Transverse colon (tissue), 4 donors: ENCODE measurements around the gene ATXN2. TPM values are rescaled to one million over a fixed set of nuclear protein-coding genes. Genes with fewer than 3 reads are reported as not detected.
"Not testable (repeated sequence)": the region's sequence is repeated elsewhere in the genome, so short reads cannot be mapped to it uniquely, and the experiment has no call there.

Source experiments
- DNase-seq: peaks from one replicate; pipeline ENCODE4 v3.0.0-alpha.2; 2019
- H3K27ac ChIP-seq, 4 donors: fragments of 200-600 bp; sonication (generic); 2 replicates each; pipeline ENCODE4 v1.5.1; 2016 to 2018; ENCODE audit warnings: inconsistent platforms in 4 of 4
- H3K27me3 ChIP-seq: fragments of 200-600 bp; sonication (generic); 2 replicates; pipeline ENCODE4 v1.5.1; 2017; ENCODE audit warnings: inconsistent platforms
- H3K36me3 ChIP-seq, 4 donors: fragments of 200-600 bp; sonication (generic); 2 replicates each; pipeline ENCODE4 v1.5.1; 2017 to 2019; ENCODE audit warnings: inconsistent platforms in 4 of 4
- H3K4me1 ChIP-seq, 4 donors: fragments of 200-600 bp; sonication (generic); 2 replicates each; pipeline ENCODE4 v1.5.1; 2017 to 2020; ENCODE audit warnings: inconsistent platforms in 4 of 4
- H3K4me3 ChIP-seq, 4 donors: fragments of 200-600 bp; sonication (generic); 1 replicate in 1 of 4; 2 replicates in 3 of 4; pipeline versions ENCODE4 v1.5.1 to v1.6.1; 2017 to 2019; ENCODE audit warnings: inconsistent platforms in 4 of 4
- H3K9me3 ChIP-seq, 2 donors: fragments of 200-600 bp; sonication (generic); 2 replicates each; pipeline ENCODE4 v1.5.1; 2017 to 2019; ENCODE audit warnings: inconsistent platforms in 2 of 2
- CTCF ChIP-seq, 5 experiments: fragments of 200-600 bp in 3 of 5; fragments of 450-650 bp in 2 of 5; sonication (generic) in 3 of 5; IDR thresholded peaks; 1 replicate in 2 of 5; 2 replicates in 3 of 5; pipeline ENCODE4 v1.5.1; 2016 to 2017; ENCODE audit warnings: antibody characterized with exemption in 5 of 5, inconsistent platforms in 3 of 5, mild to moderate bottlenecking in 2 of 5, moderate library complexity in 1 of 5
- EP300 ChIP-seq: sonication (generic); formaldehyde crosslinking; IDR thresholded peaks from one replicate; pipeline ENCODE4 v1.6.1; 2017; ENCODE audit warnings: antibody characterized with exemption, low read depth
- POLR2A ChIP-seq: fragments of 450-650 bp; IDR thresholded peaks from one replicate; pipeline ENCODE4 v1.6.1; 2016; ENCODE audit warnings: antibody characterized with exemption, mild to moderate bottlenecking, moderate library complexity
- POLR2AphosphoS5 ChIP-seq, 3 donors: sonication (generic); formaldehyde crosslinking; IDR thresholded peaks; one replicate each; pipeline ENCODE4 v1.6.1; 2016; ENCODE audit warnings: antibody characterized with exemption in 3 of 3
- WGBS, 2 donors: methylation state at CpG; one replicate each; pipeline ENCODE4 v1.1.5; 2018; ENCODE audit warnings: low coverage in 1 of 2; 5-methylcytosine and 5-hydroxymethylcytosine counted together
- in situ Hi-C, 4 donors: fragments of 200-750 bp; cut with MboI; loops; one replicate each; pipeline versions ENCODE4 v1.15.0 to v1.15.1; 2017; ENCODE audit warnings: low sequenced_read_pairs in 3 of 4, low pct_ligation_motif_present in 1 of 4, low pct_unique_long_range_greater_than_20kb in 1 of 4
- intact Hi-C: fragments of 100-400 bp; cut with DNase I; formaldehyde crosslinking; loops from one replicate; pipeline ENCODE4 v1.15.1; 2023; ENCODE audit warnings: low total_unique reads
- total RNA-seq, 4 donors: library from RNA; depleted of rRNA; stranded (reverse); fragments of >200 nt; gene quantifications; one replicate each; pipeline ENCODE4 v1.1.0, GENCODE V29; 2016

Gene ATXN2
- total RNA-seq, 4 donors from 2014 or later = 50.2 to 95.5 (median 83.2) TPM

DNA sequence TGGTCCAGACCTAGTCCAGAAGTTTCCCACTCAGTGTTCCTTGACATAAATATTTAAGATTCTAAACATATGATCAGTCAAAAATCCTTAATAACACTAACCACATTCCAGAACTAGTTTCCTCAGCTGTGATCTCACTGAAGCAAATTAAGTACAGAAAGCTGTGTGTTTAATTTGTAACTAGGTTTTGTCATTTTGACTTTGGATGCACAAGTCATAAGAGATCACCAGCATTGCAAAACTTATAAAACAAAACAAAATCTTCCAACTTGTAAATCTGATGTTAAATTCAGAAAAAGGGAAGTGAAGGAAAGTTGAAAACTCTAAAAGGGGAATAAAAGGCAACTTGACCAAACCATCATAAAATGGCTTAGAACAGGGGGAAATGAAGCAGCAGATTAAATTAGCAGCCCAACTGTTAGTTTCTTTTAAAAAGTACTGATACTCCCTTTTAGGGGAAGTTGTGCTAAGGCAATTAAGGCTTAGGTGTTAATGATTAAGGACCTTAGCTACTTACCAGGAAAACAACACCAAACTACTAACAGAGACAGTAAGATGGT is 136.8 kb downstream of the ATXN2 start:
- intact Hi-C loops (no loop called here), in situ Hi-C loops (no loop called here)
- Histone ChIP-seq H3K36me3 (peaks cover 0 to 26% (median 14%) of the 10 kb centered on the region in 4 donors), H3K27ac (no peak overlapping the region), H3K9me3 (no peaks in the 10 kb centered on the region), H3K27me3 (no peaks in the 10 kb centered on the region), H3K4me3 (no peak overlapping the region), H3K4me1 (peaks cover 0 to 9% (median 0%) of the 10 kb centered on the region in 4 donors)
- TF ChIP-seq POLR2A (no peak), EP300 (no peak), CTCF (IDR thresholded peaks at IDR 0.05) (no peak), POLR2AphosphoS5 (IDR thresholded peaks at IDR 0.05) (no peak)
- DNase-seq = no peak

GRCh38 chr12:111460111-111460510 is 139.0 kb downstream of the ATXN2 start:
- H3K36me3 ChIP-seq = peaks cover 0 to 47% (median 22%) of the 10 kb centered on the region in 4 donors
- H3K9me3 ChIP-seq, H3K27ac ChIP-seq, DNase-seq, intact Hi-C loops, H3K27me3 ChIP-seq, H3K4me3 ChIP-seq, H3K4me1 ChIP-seq, in situ Hi-C loops: not testable (repeated sequence)
- 95 to 100% methylated on average over 5 to 11 of the region's 11 CpGs for WGBS, 2 donors

DNA sequence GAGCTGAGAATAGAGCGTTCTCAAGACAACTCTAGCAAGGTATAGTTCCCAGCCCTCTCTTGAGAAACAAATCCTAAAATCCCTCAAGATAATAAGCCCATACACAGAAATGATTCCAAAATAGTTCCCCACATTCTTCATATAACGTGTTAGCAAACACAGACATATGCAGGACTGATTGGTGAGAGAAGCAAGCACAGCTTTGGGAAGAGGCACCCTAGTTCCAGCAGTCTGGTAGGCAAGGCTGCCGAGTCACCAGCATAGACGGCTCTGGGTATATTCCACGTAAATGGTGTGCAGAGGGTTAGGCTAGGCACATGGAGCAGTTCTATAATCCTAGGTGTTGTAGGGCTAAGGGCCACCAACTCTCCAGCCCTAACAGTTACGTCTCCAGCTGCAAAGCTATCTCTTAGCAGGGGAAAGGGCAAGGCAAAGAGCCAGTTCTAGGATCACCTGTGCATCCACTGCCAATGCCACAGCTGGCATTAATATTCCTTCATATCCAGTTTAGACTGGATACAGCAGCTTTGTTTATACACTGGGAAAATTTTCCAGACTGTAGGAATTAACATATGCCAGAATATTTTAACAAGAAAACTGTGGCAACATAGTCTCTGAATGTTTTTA is 140.5 kb downstream of the ATXN2 start:
- Histone ChIP-seq H3K4me3 (no peak overlapping the region), H3K4me1 (peaks cover 0 to 9% (median 0%) of the 10 kb centered on the region in 4 donors), H3K27me3 (no peaks in the 10 kb centered on the region), H3K36me3 (peaks cover 0 to 44% (median 20%) of the 10 kb centered on the region in 4 donors), H3K27ac (no peak overlapping the region), H3K9me3 (no peaks in the 10 kb centered on the region)
- 74 to 90% methylated on average over 2 to 6 of the region's 6 CpGs for WGBS, 2 donors
- no peak for TF ChIP-seq EP300
- TF ChIP-seq POLR2A = no peak
- TF ChIP-seq CTCF (IDR thresholded peaks at IDR 0.05) = no peak
- no peak for TF ChIP-seq POLR2AphosphoS5 (IDR thresholded peaks at IDR 0.05)
- intact Hi-C loops (no loop called here), in situ Hi-C loops (no loop called here)
- DNase-seq = no peak

DNA sequence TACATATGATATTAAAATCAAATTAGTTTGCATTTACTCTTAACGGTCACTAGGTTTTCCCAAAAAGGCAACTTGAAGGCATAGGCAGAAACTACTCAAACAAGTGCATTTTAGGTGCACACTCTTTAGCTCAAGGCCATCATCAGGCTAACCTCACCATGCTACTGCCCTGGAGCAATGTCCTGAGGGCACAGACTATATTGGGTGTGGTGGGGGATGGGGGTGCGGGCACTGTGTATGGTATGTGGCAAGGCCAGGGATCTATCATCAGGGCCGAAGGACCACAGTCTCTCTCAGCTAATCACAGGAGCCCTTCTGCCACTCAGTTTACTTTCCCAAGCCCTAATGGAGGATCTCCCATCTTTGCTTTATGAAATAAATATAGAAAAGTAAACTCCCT is 141.5 kb downstream of the ATXN2 start:
- intact Hi-C loops = no loop called here
- H3K27ac ChIP-seq = no peak overlapping the region
- no peak for DNase-seq
- peaks cover 0 to 37% (median 20%) of the 10 kb centered on the region in 4 donors for H3K36me3 ChIP-seq
- no peaks in the 10 kb centered on the region for H3K9me3 ChIP-seq
- 95% methylated on average over 3 of the region's 3 CpGs; no CpG with 5 or more reads in 1 of the 2 donors for WGBS, 2 donors
- no peak for TF ChIP-seq EP300
- TF ChIP-seq POLR2AphosphoS5 (IDR thresholded peaks at IDR 0.05) = no peak
- in situ Hi-C loops = no loop called here
- no peak overlapping the region for H3K4me3 ChIP-seq
- peaks cover 0 to 9% (median 0%) of the 10 kb centered on the region in 4 donors for H3K4me1 ChIP-seq
- no peaks in the 10 kb centered on the region for H3K27me3 ChIP-seq

GRCh38 chr12:111457071-111457470 is 142.0 kb downstream of the ATXN2 start:
- peaks cover 0 to 4% (median 0%) of the 10 kb centered on the region in 4 donors for H3K4me1 ChIP-seq
- no peak overlapping the region for H3K27ac ChIP-seq
- intact Hi-C loops = no loop called here
- H3K36me3 ChIP-seq = peaks cover 0 to 37% (median 20%) of the 10 kb centered on the region in 4 donors
- no peak overlapping the region for H3K4me3 ChIP-seq
- no peak for DNase-seq
- 90 to 94% methylated on average over 5 to 9 of the region's 9 CpGs for WGBS, 2 donors
- no peaks in the 10 kb centered on the region for H3K27me3 ChIP-seq
- no peaks in the 10 kb centered on the region for H3K9me3 ChIP-seq
- TF ChIP-seq EP300 = no peak
- no peak for TF ChIP-seq POLR2AphosphoS5 (IDR thresholded peaks at IDR 0.05)
- no peak for TF ChIP-seq POLR2A
- no peak for TF ChIP-seq CTCF (IDR thresholded peaks at IDR 0.05)
- in situ Hi-C loops = no loop called here
